SJSA1 (cell line): ENCODE measurements around the gene FSTL1. TPM values are rescaled to one million over a fixed set of nuclear protein-coding genes. Genes with fewer than 3 reads are reported as not detected.

Source experiments
- DNase-seq, 2 experiments: peaks; one replicate each; pipeline ENCODE4 v3.0.0-alpha.2; 2015 to 2020; ENCODE audit warnings: low spot score in 2 of 2, low read depth in 1 of 2
- H3K27ac ChIP-seq: fragments of 250-450 bp; sonication (Bioruptor Pico); 2 replicates; pipeline ENCODE4 v1.5.1; 2020; ENCODE audit warnings: mild to moderate bottlenecking, moderate library complexity
- H3K27me3 ChIP-seq: fragments of 250-450 bp; sonication (Bioruptor Pico); replicated peaks from 2 replicates; pipeline ENCODE4 v1.5.1; 2020; ENCODE audit warnings: mild to moderate bottlenecking, moderate library complexity
- H3K36me3 ChIP-seq: fragments of 250-450 bp; sonication (Bioruptor Pico); 2 replicates; pipeline ENCODE4 v1.5.1; 2020; ENCODE audit warnings: mild to moderate bottlenecking
- H3K4me1 ChIP-seq: fragments of 250-450 bp; sonication (Bioruptor Pico); replicated peaks from 2 replicates; pipeline ENCODE4 v1.6.1; 2021; ENCODE audit warnings: mild to moderate bottlenecking
- H3K4me3 ChIP-seq: fragments of 250-450 bp; sonication (Bioruptor Pico); 2 replicates; pipeline ENCODE4 v1.5.1; 2020; ENCODE audit warnings: mild to moderate bottlenecking
- H3K9me3 ChIP-seq: fragments of 250-450 bp; sonication (Bioruptor Pico); replicated peaks from 2 replicates; pipeline ENCODE4 v1.5.1; 2020; ENCODE audit warnings: mild to moderate bottlenecking
- total RNA-seq: library from RNA; depleted of rRNA; stranded (reverse); fragments of >200 nt; shearing (Covaris generic); gene quantifications from 2 replicates; pipeline ENCODE4 v1.2.3, GENCODE V29; 2014

Gene FSTL1
- total RNA-seq, 1 experiment from 2014 or later: 1,532 TPM

- no peak for DNase-seq
- Histone ChIP-seq H3K27ac (no peak overlapping the region), H3K27me3 (no peaks in the 10 kb centered on the region), H3K36me3 (peaks cover 2% of the 10 kb centered on the region; the same call in 1 of the 2 replicates), H3K4me1 (peaks cover 45% of the 10 kb centered on the region), H3K4me3 (no peak overlapping the region), H3K9me3 (no peaks in the 10 kb centered on the region)
Measured at GRCh38 chr3:120473896-120474675, 23.3 kb upstream of the FSTL1 start.

- Histone ChIP-seq H3K27me3 (no peaks in the 10 kb centered on the region), H3K27ac (no peak overlapping the region), H3K9me3 (no peaks in the 10 kb centered on the region), H3K4me3 (no peak overlapping the region), H3K4me1 (peaks cover 47% of the 10 kb centered on the region), H3K36me3 (peaks cover 2% of the 10 kb centered on the region; the same call in 1 of the 2 replicates)
- DNase-seq: no peak
Measured at GRCh38 chr3:120473389-120473788, 22.6 kb upstream of the FSTL1 start.

GRCh38 chr3:120472121-120472844 is 21.5 kb upstream of the FSTL1 start:
- Histone ChIP-seq H3K27ac (peak overlapping the region; percentile 39), H3K9me3 (no peaks in the 10 kb centered on the region), H3K4me1 (peaks cover 47% of the 10 kb centered on the region), H3K36me3 (peaks cover 2% of the 10 kb centered on the region; the same call in 1 of the 2 replicates), H3K4me3 (no peak overlapping the region), H3K27me3 (no peaks in the 10 kb centered on the region)
- no peak for DNase-seq

GRCh38 chr3:120471643-120472042 is 20.9 kb upstream of the FSTL1 start:
- Histone ChIP-seq H3K4me1 (peaks cover 47% of the 10 kb centered on the region), H3K27ac (peak overlapping the region; percentile 39), H3K4me3 (no peak overlapping the region), H3K27me3 (no peaks in the 10 kb centered on the region), H3K36me3 (peaks cover 2% of the 10 kb centered on the region; the same call in 1 of the 2 replicates), H3K9me3 (no peaks in the 10 kb centered on the region)
- peak in 1 of 2 experiments; percentile 39 for DNase-seq

- no peak for DNase-seq
- H3K27me3 ChIP-seq: no peaks in the 10 kb centered on the region
- H3K4me1 ChIP-seq: peaks cover 47% of the 10 kb centered on the region
- H3K4me3 ChIP-seq: no peak overlapping the region
- peak overlapping the region; percentile 82 for H3K27ac ChIP-seq
- H3K9me3 ChIP-seq: no peaks in the 10 kb centered on the region
- H3K36me3 ChIP-seq: peaks cover 5% of the 10 kb centered on the region; the same call in 1 of the 2 replicates
Measured at GRCh38 chr3:120470870-120471269, 20.1 kb upstream of the FSTL1 start.

- Histone ChIP-seq H3K4me1 (peaks cover 47% of the 10 kb centered on the region), H3K9me3 (no peaks in the 10 kb centered on the region), H3K27me3 (no peaks in the 10 kb centered on the region), H3K4me3 (no peak overlapping the region), H3K27ac (peak overlapping the region; percentile 82), H3K36me3 (peaks cover 13% of the 10 kb centered on the region; the same call in 1 of the 2 replicates)
- no peak for DNase-seq
Measured at GRCh38 chr3:120469882-120470301, 19.1 kb upstream of the FSTL1 start.

GRCh38 chr3:120469440-120469839 is 18.6 kb upstream of the FSTL1 start:
- Histone ChIP-seq H3K27ac (peak overlapping the region; percentile 82), H3K36me3 (peaks cover 13% of the 10 kb centered on the region; the same call in 1 of the 2 replicates), H3K27me3 (no peaks in the 10 kb centered on the region), H3K4me1 (peaks cover 47% of the 10 kb centered on the region), H3K9me3 (no peaks in the 10 kb centered on the region), H3K4me3 (no peak overlapping the region)
- peak in 1 of 2 experiments; percentile 46 for DNase-seq

GRCh38 chr3:120468635-120469295 is 18.0 kb upstream of the FSTL1 start:
- no peaks in the 10 kb centered on the region for H3K9me3 ChIP-seq
- no peaks in the 10 kb centered on the region for H3K27me3 ChIP-seq
- H3K4me3 ChIP-seq: no peak overlapping the region
- no peak for DNase-seq
- H3K27ac ChIP-seq: peak overlapping the region; percentile 82
- peaks cover 47% of the 10 kb centered on the region for H3K4me1 ChIP-seq
- H3K36me3 ChIP-seq: peaks cover 13% of the 10 kb centered on the region; the same call in 1 of the 2 replicates

GRCh38 chr3:120462409-120462959 is 11.7 kb upstream of the FSTL1 start:
- Histone ChIP-seq H3K4me1 (peaks cover 27% of the 10 kb centered on the region), H3K36me3 (peaks cover 17% of the 10 kb centered on the region), H3K4me3 (no peak overlapping the region), H3K27ac (no peak overlapping the region), H3K27me3 (no peaks in the 10 kb centered on the region), H3K9me3 (no peaks in the 10 kb centered on the region)
- no peak for DNase-seq

- Histone ChIP-seq H3K27ac (peak overlapping the region; percentile 34; the same call in 1 of the 2 replicates), H3K9me3 (no peaks in the 10 kb centered on the region), H3K4me3 (no peak overlapping the region), H3K27me3 (no peaks in the 10 kb centered on the region), H3K4me1 (peaks cover 27% of the 10 kb centered on the region), H3K36me3 (peaks cover 27% of the 10 kb centered on the region)
- DNase-seq: peak in 1 of 2 experiments; percentile 42
Measured at GRCh38 chr3:120461416-120461815, 10.6 kb upstream of the FSTL1 start.

GRCh38 chr3:120460862-120461261 is 10.1 kb upstream of the FSTL1 start:
- Histone ChIP-seq H3K36me3 (peaks cover 30% of the 10 kb centered on the region), H3K27ac (no peak overlapping the region), H3K9me3 (no peaks in the 10 kb centered on the region), H3K4me1 (peaks cover 27% of the 10 kb centered on the region), H3K4me3 (no peak overlapping the region), H3K27me3 (no peaks in the 10 kb centered on the region)
- DNase-seq: no peak

- no peak for DNase-seq
Measured at GRCh38 chr3:120460181-120460790, 9.5 kb upstream of the FSTL1 start.

GRCh38 chr3:120459196-120459595 is 8.4 kb upstream of the FSTL1 start:
- no peaks in the 10 kb centered on the region for H3K27me3 ChIP-seq
- no peaks in the 10 kb centered on the region for H3K9me3 ChIP-seq
- H3K27ac ChIP-seq: no peak overlapping the region
- H3K36me3 ChIP-seq: peaks cover 36% of the 10 kb centered on the region
- peaks cover 27% of the 10 kb centered on the region for H3K4me1 ChIP-seq
- DNase-seq: no peak
- no peak overlapping the region for H3K4me3 ChIP-seq

More at GRCh38 chr3:120460181-120460790, 9.5 kb upstream of the FSTL1 start:
- Histone ChIP-seq H3K27ac (no peak overlapping the region), H3K27me3 (no peaks in the 10 kb centered on the region), H3K4me1 (peaks cover 27% of the 10 kb centered on the region), H3K4me3 (no peak overlapping the region), H3K9me3 (no peaks in the 10 kb centered on the region), H3K36me3 (peaks cover 30% of the 10 kb centered on the region)
